CD14-positive monocyte (primary cell): ENCODE data around the gene CLEC17A. TPM values are rescaled to one million over a fixed set of nuclear protein-coding genes. Genes with fewer than 3 reads are reported as not detected.

Experiments
- DNase-seq, 3 donors: peaks; one replicate each; pipeline ENCODE4 v3.0.0-alpha.2; 2011 to 2022
- H2AFZ ChIP-seq: 2 replicates; pipeline ENCODE4 v1.6.0; 2012; ENCODE audit warnings: mild to moderate bottlenecking, low read depth, low read length, inconsistent platforms; ENCODE audit not compliant: insufficient read depth, poor library complexity, severe bottlenecking
- H3K27ac ChIP-seq, 2 donors: 1 replicate in 1 of 2; 2 replicates in 1 of 2; pipeline ENCODE4 v1.5.1; 2012 to 2013; ENCODE audit warnings: low read length in 2 of 2, control low read depth in 1 of 2, inconsistent platforms in 1 of 2, low read depth in 1 of 2, mild to moderate bottlenecking in 1 of 2
- H3K27me3 ChIP-seq, 2 donors: one replicate each; pipeline versions ENCODE4 v1.6.0 to v1.6.1; 2011 to 2013; ENCODE audit warnings: low read length in 2 of 2; ENCODE audit not compliant: control insufficient read depth in 2 of 2, insufficient read depth in 2 of 2
- H3K36me3 ChIP-seq, 2 donors: replicated peaks in 1 of 2; 1 replicate in 1 of 2; 2 replicates in 1 of 2; pipeline versions ENCODE4 v1.5.1 to v1.6.1; 2012 to 2013; ENCODE audit warnings: low read length in 2 of 2, control low read depth in 1 of 2, inconsistent platforms in 1 of 2, mild to moderate bottlenecking in 1 of 2; ENCODE audit not compliant: insufficient read depth in 2 of 2, control insufficient read depth in 1 of 2
- H3K4me1 ChIP-seq, 2 donors: 1 replicate in 1 of 2; 2 replicates in 1 of 2; pipeline versions ENCODE4 v1.5.1 to v1.6.1; 2012 to 2013; ENCODE audit warnings: low read length in 2 of 2, control low read depth in 1 of 2, inconsistent platforms in 1 of 2, mild to moderate bottlenecking in 1 of 2, moderate library complexity in 1 of 2; ENCODE audit not compliant: insufficient read depth in 2 of 2, control insufficient read depth in 1 of 2
- H3K4me2 ChIP-seq: replicated peaks from 2 replicates; pipeline ENCODE3; 2012; ENCODE audit warnings: low read length, moderate library complexity, mild to moderate bottlenecking; ENCODE audit not compliant: poor library complexity, severe bottlenecking; ENCODE audit errors: extremely low read depth
- H3K4me3 ChIP-seq, 3 experiments: fragments of 200-600 bp in 1 of 3; sonication (generic) in 1 of 3; replicated peaks in 1 of 3; 1 replicate in 2 of 3; 2 replicates in 1 of 3; pipeline ENCODE4 v1.5.1; 2011 to 2013; ENCODE audit warnings: low read length in 3 of 3, mild to moderate bottlenecking in 3 of 3, control low read depth in 2 of 3, low read depth in 2 of 3, inconsistent platforms in 1 of 3, moderate library complexity in 1 of 3
- H3K79me2 ChIP-seq: 2 replicates; pipeline ENCODE4 v1.6.0; 2012; ENCODE audit warnings: mild to moderate bottlenecking, control low read depth, inconsistent platforms, low read length, moderate library complexity; ENCODE audit not compliant: insufficient read depth
- H3K9ac ChIP-seq: 2 replicates; pipeline ENCODE4 v1.6.0; 2017; ENCODE audit warnings: low read length, mild to moderate bottlenecking; ENCODE audit not compliant: insufficient read depth, poor library complexity, severe bottlenecking
- H3K9me3 ChIP-seq, 2 donors: replicated peaks in 1 of 2; 1 replicate in 1 of 2; 2 replicates in 1 of 2; pipeline versions ENCODE4 v1.5.1 to v1.6.1; 2012 to 2013; ENCODE audit warnings: low read length in 2 of 2, control low read depth in 1 of 2; ENCODE audit not compliant: control insufficient read depth in 1 of 2, insufficient read depth in 1 of 2
- H4K20me1 ChIP-seq: 2 replicates; pipeline ENCODE4 v1.6.0; 2012; ENCODE audit warnings: mild to moderate bottlenecking, low read length, control low read depth, moderate library complexity; ENCODE audit not compliant: insufficient read depth
- H3K27ac Mint-ChIP-seq, 7 donors: one replicate each; pipeline ENCODE4 v1.8.0; 2020; ENCODE audit warnings: mild to moderate bottlenecking in 7 of 7, mixed read lengths in 7 of 7, moderate library complexity in 6 of 7, inconsistent platforms in 2 of 7
- H3K27me3 Mint-ChIP-seq, 3 donors: one replicate each; pipeline ENCODE4 v1.8.0; 2021 to 2022; ENCODE audit warnings: low read depth in 3 of 3, mild to moderate bottlenecking in 3 of 3, mixed read lengths in 3 of 3, moderate library complexity in 3 of 3, inconsistent platforms in 1 of 3
- H3K36me3 Mint-ChIP-seq, 2 donors: one replicate each; pipeline ENCODE4 v1.8.0; 2020; ENCODE audit warnings: mixed read lengths in 2 of 2, inconsistent platforms in 1 of 2, mild to moderate bottlenecking in 1 of 2
- H3K4me1 Mint-ChIP-seq: one replicate; pipeline ENCODE4 v1.8.0; 2020; ENCODE audit warnings: mild to moderate bottlenecking, mixed read lengths
- H3K4me3 Mint-ChIP-seq, 2 donors: one replicate each; pipeline ENCODE4 v1.8.0; 2020; ENCODE audit warnings: mild to moderate bottlenecking in 2 of 2, mixed read lengths in 2 of 2, moderate library complexity in 1 of 2
- H3K9me3 Mint-ChIP-seq, 7 donors: one replicate each; pipeline ENCODE4 v1.8.0; 2020 to 2022; ENCODE audit warnings: mixed read lengths in 7 of 7, mild to moderate bottlenecking in 6 of 7, moderate library complexity in 6 of 7, inconsistent platforms in 2 of 7
- WGBS: methylation state at CpG from one replicate; pipeline ENCODE4 v1.1.5; 2013; ENCODE audit warnings: missing lambda C conversion rate; ENCODE audit not compliant: insufficient coverage; 5-methylcytosine and 5-hydroxymethylcytosine counted together
- intact Hi-C, 2 donors: fragments of 100-400 bp; cut with micrococcal nuclease; formaldehyde crosslinking; loops; one replicate each; pipeline versions ENCODE4 v1.15.0 to v1.15.1; 2023
- polyA plus RNA-seq, 3 donors: library from polyadenylated mRNA; depleted of rRNA in 1 of 3; unstranded in 2 of 3; stranded (reverse) in 1 of 3; fragments of 300-500 nt in 2 of 3; fragments of >200 nt in 1 of 3; fragmentation: Illumina TruSeq in 2 of 3; gene quantifications; 1 replicate in 2 of 3; 2 replicates in 1 of 3; pipeline ENCODE4 v1.2.3, GENCODE V29; 2012 to 2021
- TF ChIP-seq, protein P1 (sequence below): fragments of 200-600 bp; IDR thresholded peaks from one replicate; pipeline ENCODE4 v1.8.0; 2022; ENCODE audit warnings: antibody characterized with exemption, mild to moderate bottlenecking

Gene CLEC17A
- polyA plus RNA-seq, 3 donors = 0.62 to 3.4 (median 2.6) TPM

GRCh38 chr19:14614099-14614412 lies 31.2 kb downstream of the CLEC17A start:
- intact Hi-C loops = loop anchor here (2.0 to 10.0 kb wide), 3 partner anchors 39 to 73 kb away; no protein-coding TSS in a partner anchor
- peaks cover 74 to 87% of the 10 kb centered on the region in 2 donors for H3K4me1 ChIP-seq
- no peak overlapping the region for H3K9ac ChIP-seq
- Mint-ChIP-seq H3K36me3 (peaks cover 11 to 32% of the 10 kb centered on the region in 2 donors), H3K27ac (peak overlapping the region; percentile 96 to 99 (median 98)), H3K4me1 (peaks cover 78% of the 10 kb centered on the region), H3K9me3 (peaks cover 3 to 9% (median 4%) of the 10 kb centered on the region in 7 donors), H3K4me3 (peak overlapping the region; percentile 32 to 70), H3K27me3 (no peaks in the 10 kb centered on the region)
- TF ChIP-seq, protein P1, sequence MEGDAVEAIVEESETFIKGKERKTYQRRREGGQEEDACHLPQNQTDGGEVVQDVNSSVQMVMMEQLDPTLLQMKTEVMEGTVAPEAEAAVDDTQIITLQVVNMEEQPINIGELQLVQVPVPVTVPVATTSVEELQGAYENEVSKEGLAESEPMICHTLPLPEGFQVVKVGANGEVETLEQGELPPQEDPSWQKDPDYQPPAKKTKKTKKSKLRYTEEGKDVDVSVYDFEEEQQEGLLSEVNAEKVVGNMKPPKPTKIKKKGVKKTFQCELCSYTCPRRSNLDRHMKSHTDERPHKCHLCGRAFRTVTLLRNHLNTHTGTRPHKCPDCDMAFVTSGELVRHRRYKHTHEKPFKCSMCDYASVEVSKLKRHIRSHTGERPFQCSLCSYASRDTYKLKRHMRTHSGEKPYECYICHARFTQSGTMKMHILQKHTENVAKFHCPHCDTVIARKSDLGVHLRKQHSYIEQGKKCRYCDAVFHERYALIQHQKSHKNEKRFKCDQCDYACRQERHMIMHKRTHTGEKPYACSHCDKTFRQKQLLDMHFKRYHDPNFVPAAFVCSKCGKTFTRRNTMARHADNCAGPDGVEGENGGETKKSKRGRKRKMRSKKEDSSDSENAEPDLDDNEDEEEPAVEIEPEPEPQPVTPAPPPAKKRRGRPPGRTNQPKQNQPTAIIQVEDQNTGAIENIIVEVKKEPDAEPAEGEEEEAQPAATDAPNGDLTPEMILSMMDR = no peak
- H3K9me3 ChIP-seq = peaks cover 3% of the 10 kb centered on the region in 2 donors
- H3K4me3 ChIP-seq = peak overlapping the region in 1 of 3 experiments; percentile 47
- WGBS = no CpG with 5 or more reads among the region's 4 CpGs
- peak overlapping the region; percentile 84 to 89 for H3K27ac ChIP-seq
- no peaks in the 10 kb centered on the region for H4K20me1 ChIP-seq
- H3K36me3 ChIP-seq = peaks cover 0 to 4% of the 10 kb centered on the region in 2 donors
- no peaks in the 10 kb centered on the region for H3K27me3 ChIP-seq
- H2AFZ ChIP-seq = no peak overlapping the region
- peak overlapping the region; percentile 52 for H3K4me2 ChIP-seq
- H3K79me2 ChIP-seq = no peaks in the 10 kb centered on the region
- peak; percentile 90 to 97 (median 96) for DNase-seq

- Mint-ChIP-seq H3K4me1 (peaks cover 66% of the 10 kb centered on the region), H3K9me3 (peaks cover 10 to 20% (median 15%) of the 10 kb centered on the region in 7 donors), H3K36me3 (peaks cover 15 to 34% of the 10 kb centered on the region in 2 donors), H3K27ac (peak overlapping the region; percentile 92 to 99 (median 96)), H3K27me3 (no peaks in the 10 kb centered on the region), H3K4me3 (no peak overlapping the region)
- peak overlapping the region; percentile 84 to 89 for H3K27ac ChIP-seq
- peaks cover 70 to 79% of the 10 kb centered on the region in 2 donors for H3K4me1 ChIP-seq
- H3K36me3 ChIP-seq = peaks cover 0 to 14% of the 10 kb centered on the region in 2 donors
- H2AFZ ChIP-seq = no peak overlapping the region
- DNase-seq = peak in 2 of 3 donors; percentile 56 to 60
- no peaks in the 10 kb centered on the region for H3K79me2 ChIP-seq
- intact Hi-C loops = loop anchor here (2.0 to 10.0 kb wide), 4 partner anchors 38 to 69 kb away; partner anchors contain the start of gene ADGRE3 (in 1 of the 2)
- no peaks in the 10 kb centered on the region for H4K20me1 ChIP-seq
- TF ChIP-seq, protein P1 = no peak
- no peak overlapping the region for H3K9ac ChIP-seq
- no peaks in the 10 kb centered on the region for H3K27me3 ChIP-seq
- peaks cover 6 to 13% of the 10 kb centered on the region in 2 donors for H3K9me3 ChIP-seq
- 24% methylated on average over 5 of the region's 8 CpGs for WGBS
- no peak overlapping the region for H3K4me2 ChIP-seq
- no peak overlapping the region for H3K4me3 ChIP-seq
Measured at GRCh38 chr19:14615623-14616022, 32.7 kb downstream of the CLEC17A start.
